ENCODE data around the gene GALNT9. TPM values are rescaled to one million over a fixed set of nuclear protein-coding genes. Genes with fewer than 3 reads are reported as not detected.

GALNT9 gene
- total RNA-seq, 1 experiment from 2014 or later: 0.45 TPM

GRCh38 chr12:132229193-132229760, 100.1 kb downstream of the GALNT9 start:
- no peaks in the 10 kb centered on the region for H3K9me3 Mint-ChIP-seq (ENCODE audit: unreplicated experiment)
- CTCF ChIA-PET: no interaction called here
- H3K36me3 Mint-ChIP-seq (ENCODE audit: insufficient read depth, unreplicated experiment): no peaks in the 10 kb centered on the region
- TF ChIP-seq CTCF (IDR thresholded peaks at IDR 0.05; ENCODE audit: insufficient read depth in 1 of 2, low read depth in 1 of 2, low read length in 1 of 2, severe bottlenecking in 1 of 2, unreplicated experiment in 1 of 2): no peak
- POLR2A ChIA-PET: no interaction called here
- no peak for DNase-seq
- Histone ChIP-seq H3K4me3 (ENCODE audit: low read depth, low read length) (no peak overlapping the region), H3K36me3 (ENCODE audit: control insufficient read depth, insufficient read depth, low read length) (no peaks in the 10 kb centered on the region), H3K4me1 (no peaks in the 10 kb centered on the region), H3K9me3 (no peaks in the 10 kb centered on the region), H3K27me3 (replicated peaks; ENCODE audit: control insufficient read depth, insufficient read depth, low read length) (no peaks in the 10 kb centered on the region)
- BruUV-seq (replicated peaks): no TSS peak
- H3K27me3 Mint-ChIP-seq (ENCODE audit: insufficient read depth, unreplicated experiment): peaks cover 6% of the 10 kb centered on the region
- intact Hi-C loops (cut with micrococcal nuclease; ENCODE audit: unreplicated experiment): no loop called here
- H3K4me3 Mint-ChIP-seq (ENCODE audit: unreplicated experiment): no peak overlapping the region
- H3K27ac Mint-ChIP-seq (ENCODE audit: unreplicated experiment): no peak overlapping the region
- H3K4me1 Mint-ChIP-seq (ENCODE audit: low read depth, unreplicated experiment): no peaks in the 10 kb centered on the region

GRCh38 chr12:132228476-132229192, 100.8 kb downstream of the GALNT9 start:
- TF ChIP-seq CTCF (IDR thresholded peaks at IDR 0.05; ENCODE audit: insufficient read depth in 1 of 2, low read depth in 1 of 2, low read length in 1 of 2, severe bottlenecking in 1 of 2, unreplicated experiment in 1 of 2): no peak
- intact Hi-C loops (cut with micrococcal nuclease; ENCODE audit: unreplicated experiment): no loop called here
- Mint-ChIP-seq H3K4me3 (ENCODE audit: unreplicated experiment) (no peak overlapping the region), H3K9me3 (ENCODE audit: unreplicated experiment) (no peaks in the 10 kb centered on the region), H3K4me1 (ENCODE audit: low read depth, unreplicated experiment) (no peaks in the 10 kb centered on the region), H3K27ac (ENCODE audit: unreplicated experiment) (no peak overlapping the region), H3K27me3 (ENCODE audit: insufficient read depth, unreplicated experiment) (peaks cover 6% of the 10 kb centered on the region), H3K36me3 (ENCODE audit: insufficient read depth, unreplicated experiment) (no peaks in the 10 kb centered on the region)
- ChIA-PET CTCF (no interaction called here), POLR2A (no interaction called here)
- no peak for DNase-seq
- no TSS peak for BruUV-seq (replicated peaks)
- Histone ChIP-seq H3K4me3 (ENCODE audit: low read depth, low read length) (no peak overlapping the region), H3K36me3 (ENCODE audit: control insufficient read depth, insufficient read depth, low read length) (no peaks in the 10 kb centered on the region), H3K9me3 (no peaks in the 10 kb centered on the region), H3K27me3 (replicated peaks; ENCODE audit: control insufficient read depth, insufficient read depth, low read length) (no peaks in the 10 kb centered on the region), H3K4me1 (no peaks in the 10 kb centered on the region)

- CTCF ChIA-PET: no interaction called here
- H3K27me3 Mint-ChIP-seq (ENCODE audit: insufficient read depth, unreplicated experiment): peaks cover 6% of the 10 kb centered on the region
- H3K9me3 Mint-ChIP-seq (ENCODE audit: unreplicated experiment): no peaks in the 10 kb centered on the region
- H3K36me3 ChIP-seq (ENCODE audit: control insufficient read depth, insufficient read depth, low read length): no peaks in the 10 kb centered on the region
- H3K4me1 ChIP-seq: no peaks in the 10 kb centered on the region
- no peaks in the 10 kb centered on the region for H3K36me3 Mint-ChIP-seq (ENCODE audit: insufficient read depth, unreplicated experiment)
- intact Hi-C loops (cut with micrococcal nuclease; ENCODE audit: unreplicated experiment): no loop called here
- no peak for TF ChIP-seq CTCF (IDR thresholded peaks at IDR 0.05; ENCODE audit: insufficient read depth in 1 of 2, low read depth in 1 of 2, low read length in 1 of 2, severe bottlenecking in 1 of 2, unreplicated experiment in 1 of 2)
- BruUV-seq (replicated peaks): no TSS peak
- no peak overlapping the region for H3K4me3 ChIP-seq (ENCODE audit: low read depth, low read length)
- DNase-seq: no peak
- no peak overlapping the region for H3K4me3 Mint-ChIP-seq (ENCODE audit: unreplicated experiment)
- POLR2A ChIA-PET: no interaction called here
- H3K27ac Mint-ChIP-seq (ENCODE audit: unreplicated experiment): no peak overlapping the region
- no peaks in the 10 kb centered on the region for H3K9me3 ChIP-seq
- H3K27me3 ChIP-seq (replicated peaks; ENCODE audit: control insufficient read depth, insufficient read depth, low read length): no peaks in the 10 kb centered on the region
- no peaks in the 10 kb centered on the region for H3K4me1 Mint-ChIP-seq (ENCODE audit: low read depth, unreplicated experiment)
Observed at GRCh38 chr12:132227782-132228475, 101.5 kb downstream of the GALNT9 start.
